ENCODE results near the gene KCNB1. TPM values are rescaled to one million over a fixed set of nuclear protein-coding genes. Genes with fewer than 3 reads are reported as not detected.

KCNB1 gene
- total and polyA plus RNA-seq, 2 of the 4 experiments (the other 2 are of a cell fraction), result 0.05 TPM; not detected in 1

- intact Hi-C loops (cut with micrococcal nuclease) (no loop called here), in situ Hi-C loops (cut with MboI; ENCODE audit: low sequenced_read_pairs) (no loop called here), dilution Hi-C loops (cut with HindIII; ENCODE audit: low sequenced_read_pairs, unreplicated experiment) (no loop called here)
- no peak overlapping the region for H3K4ac ChIP-seq (ENCODE audit: low read depth, low read length)
- no peak overlapping the region for H3K56ac ChIP-seq (ENCODE audit: extremely low read depth, insufficient read depth, low read length)
- WGBS, 2 experiments (ENCODE audit: extremely low coverage in 2 of 2, insufficient read length in 1 of 2), result no CpG with 5 or more reads among the region's 7 CpGs
- H3K23ac ChIP-seq (ENCODE audit: low read depth, low read length), result no peak overlapping the region
- H2BK15ac ChIP-seq (ENCODE audit: low read depth, low read length), result no peak overlapping the region
- H2AFZ ChIP-seq (replicated peaks; ENCODE audit: low read length, poor library complexity), result no peak overlapping the region
- H3K4me3 ChIP-seq (ENCODE audit: insufficient read depth, low read depth, low read length), result no peak overlapping the region
- no peak overlapping the region for H3K4me2 ChIP-seq (ENCODE audit: low read depth, low read length)
- no peaks in the 10 kb centered on the region for H3K9me3 ChIP-seq (ENCODE audit: control insufficient read depth, insufficient read depth, low read length)
- H2BK20ac ChIP-seq (ENCODE audit: low read depth, low read length), result no peak overlapping the region
- H3K79me1 ChIP-seq (ENCODE audit: low read depth in 1 of 2, low read length in 2 of 2), result no peaks in the 10 kb centered on the region
- no peaks in the 10 kb centered on the region for H4K20me1 ChIP-seq (ENCODE audit: insufficient read depth, low read length)
- no peak overlapping the region for H3K18ac ChIP-seq (ENCODE audit: low read depth, low read length)
- H4K91ac ChIP-seq (ENCODE audit: insufficient read depth, low read depth, low read length), result no peak overlapping the region
- H2BK120ac ChIP-seq (ENCODE audit: low read depth, low read length), result no peak overlapping the region
- CTCF ChIA-PET, result no interaction called here
- no peak overlapping the region for H3K14ac ChIP-seq (replicated peaks; ENCODE audit: low read depth, low read length)
- peaks cover 61% of the 10 kb centered on the region for H3K27me3 ChIP-seq (ENCODE audit: control insufficient read depth, insufficient read depth, low read length)
- no TSS peak for BruUV-seq (replicated peaks)
- H4K5ac ChIP-seq (ENCODE audit: low read depth, low read length), result no peak overlapping the region
- POLR2A ChIA-PET (ENCODE audit: unreplicated experiment), result no interaction called here
- no peak overlapping the region for H3K27ac ChIP-seq (ENCODE audit: insufficient read depth, low read length)
- H3K9ac ChIP-seq (ENCODE audit: low read depth, low read length), result no peak overlapping the region
- no peak overlapping the region for H4K8ac ChIP-seq (ENCODE audit: low read depth in 2 of 2, low read length in 2 of 2)
- no peaks in the 10 kb centered on the region for H3K4me1 ChIP-seq (ENCODE audit: control insufficient read depth, insufficient read depth, low read length)
- H2AK5ac ChIP-seq (ENCODE audit: low read depth, low read length), result no peak overlapping the region
- no peak; the same call in 1 of the 2 replicates for ATAC-seq (ENCODE audit: low read depth)
- no peak overlapping the region for H2BK5ac ChIP-seq (ENCODE audit: low read depth, low read length, poor library complexity, severe bottlenecking)
- no peak for DNase-seq
- H3K36me3 ChIP-seq (ENCODE audit: control insufficient read depth, insufficient read depth, low read length), result no peaks in the 10 kb centered on the region
- TF ChIP-seq NFE2L2 (IDR thresholded peaks at IDR 0.05; ENCODE audit: low read depth, low read length) (no peak), RFX5 (IDR thresholded peaks at IDR 0.05; ENCODE audit: low read depth, low read length) (no peak), USF2 (IDR thresholded peaks at IDR 0.05; ENCODE audit: low read depth, low read length) (no peak), MAFK (IDR thresholded peaks at IDR 0.05; ENCODE audit: low read depth, low read length) (no peak), MXI1 (IDR thresholded peaks at IDR 0.05; ENCODE audit: borderline replicate concordance, low read depth, low read length) (no peak), CTCF (conservative IDR thresholded peaks at IDR 0.05; ENCODE audit: low read depth, low read length) (no peak), MAZ (IDR thresholded peaks at IDR 0.05; ENCODE audit: borderline replicate concordance, low read depth, low read length) (no peak), BHLHE40 (IDR thresholded peaks at IDR 0.05; ENCODE audit: low read depth, low read length) (no peak), CHD1 (IDR thresholded peaks at IDR 0.05; ENCODE audit: low read depth, low read length) (no peak), RCOR1 (IDR thresholded peaks at IDR 0.05; ENCODE audit: insufficient replicate concordance, low read length) (no peak), RAD21 (IDR thresholded peaks at IDR 0.05; ENCODE audit: low read length) (no peak), POLR2A (IDR thresholded peaks at IDR 0.05; ENCODE audit: low read depth, low read length) (no peak)
- H3K9me1 ChIP-seq (ENCODE audit: insufficient read depth, low read length), result no peaks in the 10 kb centered on the region
- no peak overlapping the region for H2AK9ac ChIP-seq (replicated peaks; ENCODE audit: low read depth, low read length, poor library complexity)
Measured at GRCh38 chr20:49418809-49419208, 63.7 kb downstream of the KCNB1 start.

All from IMR-90 (cell line).